Fibroblast of pulmonary artery (primary cell): ENCODE data around the gene RCAN2.

ENCODE experiments used
- DNase-seq: peaks from one replicate; pipeline ENCODE4 v3.0.0-alpha.2; 2010; ENCODE audit warnings: low read depth
- H3K4me3 ChIP-seq: replicated peaks from 2 replicates; pipeline ENCODE4 v1.5.1; 2011; ENCODE audit warnings: low read depth, mild to moderate bottlenecking, control low read depth, low read length, moderate library complexity
- TF ChIP-seq, protein P1 (sequence below): IDR thresholded peaks from 2 replicates; pipeline ENCODE4 v1.5.1; 2011; ENCODE audit warnings: mild to moderate bottlenecking, control low read depth, low read length, inconsistent platforms; ENCODE audit errors: missing control alignments

Gene RCAN2

DNA sequence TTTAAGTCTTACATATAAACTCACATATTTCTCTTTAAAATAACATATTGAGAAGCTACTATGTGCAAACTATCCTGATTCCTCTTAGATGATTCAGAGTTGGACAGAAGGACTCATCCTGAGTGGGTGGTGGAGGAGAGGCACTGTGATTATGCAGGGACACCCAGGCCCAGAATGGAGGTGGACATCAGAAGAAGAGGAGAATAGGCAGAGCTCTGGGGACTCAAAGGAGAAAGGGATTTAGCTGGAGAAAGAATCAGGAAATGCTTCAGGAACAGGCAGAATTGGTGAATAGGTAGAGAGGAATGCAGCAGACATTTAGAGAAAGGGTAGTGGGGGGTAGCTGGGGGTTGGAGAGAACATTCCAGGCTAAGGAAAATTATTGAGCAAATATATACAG, 17.4 kb downstream of the RCAN2 start:
- TF ChIP-seq, protein P1, sequence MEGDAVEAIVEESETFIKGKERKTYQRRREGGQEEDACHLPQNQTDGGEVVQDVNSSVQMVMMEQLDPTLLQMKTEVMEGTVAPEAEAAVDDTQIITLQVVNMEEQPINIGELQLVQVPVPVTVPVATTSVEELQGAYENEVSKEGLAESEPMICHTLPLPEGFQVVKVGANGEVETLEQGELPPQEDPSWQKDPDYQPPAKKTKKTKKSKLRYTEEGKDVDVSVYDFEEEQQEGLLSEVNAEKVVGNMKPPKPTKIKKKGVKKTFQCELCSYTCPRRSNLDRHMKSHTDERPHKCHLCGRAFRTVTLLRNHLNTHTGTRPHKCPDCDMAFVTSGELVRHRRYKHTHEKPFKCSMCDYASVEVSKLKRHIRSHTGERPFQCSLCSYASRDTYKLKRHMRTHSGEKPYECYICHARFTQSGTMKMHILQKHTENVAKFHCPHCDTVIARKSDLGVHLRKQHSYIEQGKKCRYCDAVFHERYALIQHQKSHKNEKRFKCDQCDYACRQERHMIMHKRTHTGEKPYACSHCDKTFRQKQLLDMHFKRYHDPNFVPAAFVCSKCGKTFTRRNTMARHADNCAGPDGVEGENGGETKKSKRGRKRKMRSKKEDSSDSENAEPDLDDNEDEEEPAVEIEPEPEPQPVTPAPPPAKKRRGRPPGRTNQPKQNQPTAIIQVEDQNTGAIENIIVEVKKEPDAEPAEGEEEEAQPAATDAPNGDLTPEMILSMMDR: no peak
- no peak for DNase-seq
- no peak overlapping the region for H3K4me3 ChIP-seq

DNA sequence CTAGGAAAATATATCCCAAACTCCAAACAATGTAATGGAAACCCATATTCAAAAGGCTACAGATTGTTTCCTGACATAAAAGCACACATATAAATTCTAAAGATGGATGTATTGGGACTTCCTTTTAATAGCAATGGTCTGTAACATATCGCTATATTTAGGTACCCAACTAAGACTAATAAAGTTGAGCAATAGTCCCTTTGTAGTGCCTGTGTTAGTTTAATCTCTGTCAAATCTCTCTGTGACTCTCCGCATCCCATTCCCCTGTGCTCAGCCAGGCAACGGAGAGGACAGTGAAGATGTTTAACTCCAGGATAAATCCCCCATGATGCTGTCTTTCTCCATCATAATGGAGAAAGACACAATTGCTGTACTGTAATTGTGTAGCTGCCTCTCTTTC, 19.0 kb downstream of the RCAN2 start:
- no peak for DNase-seq
- TF ChIP-seq, protein P1: no peak
- H3K4me3 ChIP-seq: no peak overlapping the region

DNA sequence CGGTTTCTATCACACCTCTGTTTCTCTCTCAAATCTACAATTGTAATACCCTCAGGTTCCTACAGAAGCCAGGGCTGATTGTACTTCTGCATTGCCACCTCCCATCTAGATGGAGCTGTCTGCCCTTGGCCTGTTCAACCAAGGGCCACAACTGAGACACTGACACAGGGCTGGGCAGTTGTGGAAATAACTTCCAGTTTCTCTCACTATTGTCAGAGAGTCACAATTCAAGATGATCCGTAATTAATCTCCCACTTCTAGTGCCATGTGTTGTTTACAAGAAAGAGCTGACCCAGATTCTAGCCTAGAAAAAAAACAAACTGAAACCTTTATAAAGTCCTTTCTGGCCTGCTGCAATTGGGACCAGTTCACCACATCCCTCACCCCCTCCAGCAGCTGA, 22.2 kb downstream of the RCAN2 start:
- TF ChIP-seq, protein P1: no peak
- no peak overlapping the region for H3K4me3 ChIP-seq
- no peak for DNase-seq

DNA sequence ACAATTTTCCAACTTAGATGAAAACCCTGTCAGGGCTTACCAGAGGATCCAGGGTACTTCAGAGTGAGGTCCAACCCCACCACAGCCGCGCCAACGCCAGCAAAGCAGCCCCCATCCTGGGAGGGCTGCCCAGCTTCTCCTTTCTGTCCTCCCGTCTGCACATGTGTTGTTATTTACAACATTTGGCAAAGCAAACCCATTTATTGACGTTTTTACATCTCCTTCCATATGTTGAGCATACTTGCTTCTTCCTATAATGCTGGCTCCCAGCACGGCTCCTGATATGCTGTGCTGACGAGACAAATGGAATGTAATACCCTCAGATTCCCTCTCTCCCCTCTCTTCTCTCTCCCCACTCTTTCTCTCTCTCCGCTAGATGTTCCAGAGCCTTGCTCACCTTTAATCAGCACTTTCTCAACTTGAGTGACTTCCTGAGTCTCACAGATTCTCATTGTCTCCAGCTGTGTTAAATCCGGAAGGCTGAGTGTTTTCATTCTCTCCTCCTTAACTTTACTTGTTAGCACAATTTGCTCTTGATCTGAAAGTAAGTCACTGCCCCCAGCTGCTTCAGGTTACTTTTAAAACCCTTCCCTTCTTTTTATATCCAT, 22.7 kb downstream of the RCAN2 start:
- TF ChIP-seq, protein P1: no peak
- H3K4me3 ChIP-seq: no peak overlapping the region
- DNase-seq: no peak

DNA sequence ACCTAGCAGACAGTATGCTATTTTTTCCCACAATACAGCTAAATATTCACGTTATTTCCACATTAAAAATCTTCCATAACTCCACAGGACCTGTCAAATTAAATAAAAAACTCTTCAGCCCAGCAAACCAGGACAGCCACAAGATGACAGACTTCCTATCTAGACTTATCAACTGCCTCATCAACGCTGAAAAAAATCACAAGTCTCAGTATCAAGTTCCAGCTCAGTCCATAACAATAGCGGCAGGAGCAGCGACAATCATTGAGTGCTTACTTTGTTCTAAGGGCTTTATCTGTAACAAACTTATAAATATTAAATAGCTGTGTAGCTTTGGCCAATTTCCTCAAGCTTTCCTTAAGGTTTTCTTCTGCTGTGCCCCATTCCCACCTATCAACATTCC, 24.7 kb downstream of the RCAN2 start:
- H3K4me3 ChIP-seq: no peak overlapping the region
- TF ChIP-seq, protein P1: no peak
- no peak for DNase-seq

DNA sequence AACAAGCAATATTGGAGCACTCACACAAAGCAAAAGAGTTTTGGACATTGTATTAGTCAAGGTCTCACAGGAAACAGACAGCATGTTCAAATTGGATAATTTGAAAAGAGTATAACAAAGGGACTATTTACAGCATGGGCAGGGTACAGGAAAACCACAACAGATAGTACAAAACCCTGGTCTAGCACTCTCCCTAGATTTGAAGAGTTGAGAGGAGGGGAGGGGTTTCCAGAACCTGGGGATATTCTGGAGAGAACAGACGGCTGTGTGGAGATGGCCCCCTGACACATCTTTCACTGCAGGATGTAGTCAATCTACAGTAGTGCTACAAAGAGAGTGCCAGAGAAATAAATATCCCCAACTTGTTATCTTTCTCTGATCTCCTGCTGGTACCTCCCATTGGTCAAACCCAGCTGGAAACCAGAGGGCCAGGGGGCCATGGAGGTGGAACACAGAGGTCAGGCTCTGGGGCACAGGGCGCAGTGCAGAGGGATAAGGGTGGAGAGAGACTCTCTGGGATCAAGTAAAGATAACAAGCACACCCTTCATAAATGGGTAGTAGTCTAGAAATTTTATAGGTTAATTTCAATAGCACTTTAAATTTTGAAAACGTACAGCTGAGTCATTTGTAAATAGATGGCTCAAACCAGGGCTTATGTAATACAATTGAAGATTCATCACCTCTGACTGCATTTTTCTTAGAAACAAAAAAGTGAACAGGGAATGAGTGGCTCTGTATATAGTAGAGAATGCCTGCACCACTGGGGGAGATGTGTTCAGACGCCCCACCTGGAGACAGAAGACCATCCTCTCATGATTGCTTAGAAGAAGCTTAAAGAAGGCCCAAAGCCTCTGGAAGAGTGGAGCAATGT, 25.7 kb downstream of the RCAN2 start:
- TF ChIP-seq, protein P1: no peak

More for the DNA sequence above, 25.7 kb downstream of the RCAN2 start:
- no peak overlapping the region for H3K4me3 ChIP-seq
- DNase-seq: no peak
